B cell (primary cell): ENCODE results near the gene RNF141. TPM values are rescaled to one million over a fixed set of nuclear protein-coding genes. Genes with fewer than 3 reads are reported as not detected.

Experiments
- ATAC-seq: fragments of 200-7000 bp; cut with Tn5 transposase; one replicate; pipeline ENCODE4 v1.10.0; 2021; ENCODE audit warnings: low read depth, mild to moderate bottlenecking, moderate number of reproducible peaks, moderate library complexity
- CTCF ChIA-PET: fragments of 350-600 bp; sonication (Branson Sonifier 250); formaldehyde crosslinking; loops from one replicate; lab custom pipeline; 2021; ENCODE audit warnings: antibody characterized with exemption, inconsistent platforms; lab: Charles Lee
- POLR2A ChIA-PET: fragments of 350-600 bp; sonication (Branson Sonifier 250); formaldehyde crosslinking; loops from one replicate; lab custom pipeline; 2021; ENCODE audit warnings: antibody characterized with exemption; lab: Charles Lee
- DNase-seq: peaks from one replicate; pipeline ENCODE4 v3.0.0; 2013
- H2AFZ ChIP-seq: 2 replicates; pipeline ENCODE4 v1.6.1; 2012; ENCODE audit warnings: mild to moderate bottlenecking, low read depth, low read length; ENCODE audit not compliant: insufficient read depth, poor library complexity, severe bottlenecking
- H3K27ac ChIP-seq, 2 donors: 1 replicate in 1 of 2; 2 replicates in 1 of 2; pipeline ENCODE4 v1.5.1; 2012 to 2013; ENCODE audit warnings: low read length in 2 of 2, mild to moderate bottlenecking in 2 of 2, moderate library complexity in 1 of 2
- H3K27me3 ChIP-seq, 4 experiments: fragments of 200-600 bp in 1 of 4; sonication (generic) in 1 of 4; replicated peaks in 1 of 4; 1 replicate in 2 of 4; 2 replicates in 2 of 4; pipeline versions ENCODE4 v1.6.1 to v1.7.0; 2013 to 2016; ENCODE audit warnings: low read length in 3 of 4, mild to moderate bottlenecking in 2 of 4, mixed read lengths in 1 of 4, moderate library complexity in 1 of 4; ENCODE audit not compliant: insufficient read depth in 4 of 4, control insufficient read depth in 3 of 4; ENCODE audit errors: control extremely low read depth in 1 of 4
- H3K36me3 ChIP-seq, 2 experiments: replicated peaks in 1 of 2; 1 replicate in 1 of 2; 2 replicates in 1 of 2; pipeline versions ENCODE4 v1.6.1 to v1.7.1; 2013; ENCODE audit warnings: low read length in 1 of 2; ENCODE audit not compliant: insufficient read depth in 2 of 2, control insufficient read depth in 1 of 2; ENCODE audit errors: control extremely low read depth in 1 of 2, extremely low read depth in 1 of 2
- H3K4me1 ChIP-seq, 2 donors: fragments of 200-600 bp in 1 of 2; sonication (generic) in 1 of 2; 1 replicate in 1 of 2; 2 replicates in 1 of 2; pipeline versions ENCODE4 v1.5.1 to v1.6.1; 2013 to 2017; ENCODE audit warnings: low read length in 2 of 2; ENCODE audit not compliant: control insufficient read depth in 2 of 2, insufficient read depth in 2 of 2
- H3K4me2 ChIP-seq: replicated peaks from 2 replicates; pipeline ENCODE3; 2012; ENCODE audit warnings: mild to moderate bottlenecking, low read depth, low read length; ENCODE audit not compliant: poor library complexity, severe bottlenecking
- H3K4me3 ChIP-seq, 5 experiments: fragments of 200-600 bp in 1 of 5; sonication (generic) in 1 of 5; 1 replicate in 3 of 5; 2 replicates in 2 of 5; pipeline versions ENCODE4 v1.5.1 to v1.7.0; 2011 to 2016; ENCODE audit warnings: low read length in 4 of 5, mild to moderate bottlenecking in 4 of 5, low read depth in 2 of 5, control low read depth in 1 of 5, moderate library complexity in 1 of 5; ENCODE audit not compliant: insufficient read depth in 1 of 5; ENCODE audit errors: control extremely low read depth in 1 of 5, extremely low read depth in 1 of 5
- H3K79me2 ChIP-seq: fragments of 200-600 bp; sonication (generic); one replicate; pipeline ENCODE4 v1.6.0; 2016; ENCODE audit warnings: low read length; ENCODE audit not compliant: control insufficient read depth, insufficient read depth
- H3K9ac ChIP-seq: fragments of 200-600 bp; sonication (generic); 2 replicates; pipeline ENCODE4 v1.6.1; 2017; ENCODE audit warnings: mild to moderate bottlenecking, low read length, moderate library complexity
- H3K9me3 ChIP-seq, 3 donors: one replicate each; pipeline versions ENCODE4 v1.6.1 to v1.7.1; 2013; ENCODE audit warnings: low read length in 2 of 3; ENCODE audit not compliant: control insufficient read depth in 2 of 3, insufficient read depth in 1 of 3; ENCODE audit errors: control extremely low read depth in 1 of 3
- H4K20me1 ChIP-seq: 2 replicates; pipeline ENCODE4 v1.6.0; 2012; ENCODE audit warnings: mild to moderate bottlenecking, low read length; ENCODE audit not compliant: insufficient read depth, control insufficient read depth, poor library complexity, severe bottlenecking
- H3K27ac Mint-ChIP-seq: one replicate; pipeline ENCODE4 v1.8.0; 2021; ENCODE audit warnings: mixed read lengths
- H3K27me3 Mint-ChIP-seq: one replicate; pipeline ENCODE4 v1.8.0; 2021; ENCODE audit warnings: mixed read lengths
- H3K4me1 Mint-ChIP-seq: one replicate; pipeline ENCODE4 v1.8.0; 2021; ENCODE audit warnings: mixed read lengths
- H3K4me3 Mint-ChIP-seq: one replicate; pipeline ENCODE4 v1.8.0; 2021; ENCODE audit warnings: mixed read lengths
- H3K9me3 Mint-ChIP-seq: one replicate; pipeline ENCODE4 v1.8.0; 2022; ENCODE audit warnings: mixed read lengths; ENCODE audit not compliant: insufficient read depth
- CTCF ChIP-seq: fragments of 200-600 bp; IDR thresholded peaks from one replicate; pipeline ENCODE4 v1.8.0; 2022; ENCODE audit warnings: antibody characterized with exemption, mild to moderate bottlenecking
- EZH2 ChIP-seq: IDR thresholded peaks from 2 replicates; pipeline ENCODE4 v1.6.1; 2012; ENCODE audit warnings: borderline replicate concordance, low read depth, mild to moderate bottlenecking, moderate library complexity, low read length; ENCODE audit not compliant: insufficient read depth, poor library complexity, severe bottlenecking
- WGBS: methylation state at CpG from one replicate; pipeline ENCODE4 v1.1.5; 2013; ENCODE audit warnings: missing lambda C conversion rate; ENCODE audit not compliant: insufficient coverage; 5-methylcytosine and 5-hydroxymethylcytosine counted together
- intact Hi-C: fragments of 100-400 bp; cut with micrococcal nuclease; formaldehyde crosslinking; loops from one replicate; pipeline ENCODE4 v1.10.0; 2022
- polyA plus RNA-seq: library from polyadenylated mRNA; depleted of rRNA; stranded (reverse); fragments of >200 nt; gene quantifications from 2 replicates; pipeline ENCODE4 v1.2.3, GENCODE V29; 2012
- total RNA-seq, 2 donors: library from RNA; stranded (reverse); fragments of 120-200 nt in 1 of 2; gene quantifications; 1 replicate in 1 of 2; 2 replicates in 1 of 2; pipeline versions ENCODE4 v1.2.3 to v1.2.4, GENCODE V29; 2013 to 2022

Gene RNF141
- total and polyA plus RNA-seq, 2 donors (not counting 1 experiment from before 2014, with no cell fraction given), result 23.3 to 48.2 TPM

DNA sequence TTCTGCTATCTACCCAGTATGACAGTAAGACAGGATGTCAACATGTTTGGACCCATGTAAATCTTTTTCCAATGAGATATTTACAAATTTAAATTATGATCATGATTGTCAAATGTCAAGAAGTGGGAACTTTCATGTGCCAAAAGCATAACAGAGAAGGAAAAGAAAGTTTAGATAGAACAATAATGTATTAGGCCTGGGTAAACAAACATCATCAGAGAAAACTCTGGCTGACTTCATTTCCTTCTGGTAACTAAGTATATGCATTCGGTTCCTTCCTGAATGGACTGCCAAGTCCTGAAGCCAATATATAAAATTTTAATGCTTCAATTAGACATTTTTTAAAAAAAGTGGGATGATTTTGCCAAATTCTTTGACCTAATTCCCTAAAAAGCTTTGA, 16.5 kb downstream of the RNF141 start:
- DNase-seq, result no peak
- H4K20me1 ChIP-seq, result no peaks in the 10 kb centered on the region
- peaks cover 30 to 89% of the 10 kb centered on the region in 2 experiments for H3K36me3 ChIP-seq
- Mint-ChIP-seq H3K9me3 (no peaks in the 10 kb centered on the region), H3K27me3 (no peaks in the 10 kb centered on the region), H3K4me3 (no peak overlapping the region), H3K27ac (no peak overlapping the region), H3K4me1 (peaks cover 21% of the 10 kb centered on the region)
- CTCF ChIA-PET, result interaction anchor here (0.7 kb wide), 1 partner anchor 139 kb away, joined by 3 read pairs; no protein-coding TSS in a partner anchor
- peaks cover 28% of the 10 kb centered on the region for H3K79me2 ChIP-seq
- H3K9ac ChIP-seq, result no peak overlapping the region
- no peak overlapping the region for H2AFZ ChIP-seq
- POLR2A ChIA-PET, result no interaction called here
- H3K9me3 ChIP-seq, result no peaks in the 10 kb centered on the region
- no CpG with 5 or more reads among the region's 1 CpG for WGBS
- no peak for ATAC-seq
- H3K4me2 ChIP-seq, result no peak overlapping the region
- TF ChIP-seq EZH2 (no peak), CTCF (no peak)
- no peaks in the 10 kb centered on the region for H3K4me1 ChIP-seq
- no peaks in the 10 kb centered on the region for H3K27me3 ChIP-seq
- H3K27ac ChIP-seq, result no peak overlapping the region
- no peak overlapping the region for H3K4me3 ChIP-seq
- intact Hi-C loops, result no loop called here

DNA sequence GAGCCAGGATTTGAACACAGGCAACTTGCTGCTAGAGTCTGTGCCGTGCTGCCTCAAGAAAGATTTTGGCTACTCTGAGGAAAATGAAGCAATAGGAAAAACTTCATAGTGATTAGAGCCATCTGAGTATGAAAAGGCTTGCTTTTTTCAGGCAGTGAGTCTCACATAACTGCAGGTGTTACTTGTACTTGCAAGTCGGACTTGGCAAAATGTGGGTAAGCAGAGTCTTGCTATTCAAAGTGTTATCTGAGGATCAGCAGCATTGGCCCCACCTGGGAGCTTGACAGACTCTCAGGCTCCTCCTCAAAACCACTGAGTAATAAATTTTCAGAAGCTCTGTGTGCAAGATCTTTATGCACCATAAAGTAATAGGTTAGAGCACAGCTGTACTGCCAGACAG, 18.1 kb downstream of the RNF141 start:
- Histone ChIP-seq H3K4me2 (no peak overlapping the region), H3K27ac (peak overlapping the region in 1 of 2 donors; percentile 46), H3K36me3 (peaks cover 27 to 86% of the 10 kb centered on the region in 2 experiments), H3K4me1 (no peaks in the 10 kb centered on the region), H3K79me2 (peaks cover 25% of the 10 kb centered on the region), H3K9ac (no peak overlapping the region), H3K27me3 (no peaks in the 10 kb centered on the region), H3K4me3 (no peak overlapping the region), H4K20me1 (no peaks in the 10 kb centered on the region), H2AFZ (no peak overlapping the region), H3K9me3 (no peaks in the 10 kb centered on the region)
- peak overlapping the region; percentile 54 for H3K27ac Mint-ChIP-seq
- no peak for TF ChIP-seq EZH2
- no peak for TF ChIP-seq CTCF
- H3K4me1 Mint-ChIP-seq, result peaks cover 22% of the 10 kb centered on the region
- DNase-seq (no peak), ATAC-seq (no peak)
- H3K4me3 Mint-ChIP-seq, result no peak overlapping the region
- ChIA-PET POLR2A (no interaction called here), CTCF (interaction anchor here (1.0 to 1.5 kb wide), 4 partner anchors 8 to 110 kb away, joined by 3 to 4 read pairs (median 3); no protein-coding TSS in a partner anchor)
- intact Hi-C loops, result no loop called here
- WGBS, result 71% methylated on average over 2 of the region's 2 CpGs
- H3K9me3 Mint-ChIP-seq, result no peaks in the 10 kb centered on the region
- H3K27me3 Mint-ChIP-seq, result no peaks in the 10 kb centered on the region
